ENCODE measurements around the gene KCNK6.
"Not testable (repeated sequence)": the region's sequence is repeated elsewhere in the genome, so short reads cannot be mapped to it uniquely, and the experiment has no call there.

Gene KCNK6

DNA sequence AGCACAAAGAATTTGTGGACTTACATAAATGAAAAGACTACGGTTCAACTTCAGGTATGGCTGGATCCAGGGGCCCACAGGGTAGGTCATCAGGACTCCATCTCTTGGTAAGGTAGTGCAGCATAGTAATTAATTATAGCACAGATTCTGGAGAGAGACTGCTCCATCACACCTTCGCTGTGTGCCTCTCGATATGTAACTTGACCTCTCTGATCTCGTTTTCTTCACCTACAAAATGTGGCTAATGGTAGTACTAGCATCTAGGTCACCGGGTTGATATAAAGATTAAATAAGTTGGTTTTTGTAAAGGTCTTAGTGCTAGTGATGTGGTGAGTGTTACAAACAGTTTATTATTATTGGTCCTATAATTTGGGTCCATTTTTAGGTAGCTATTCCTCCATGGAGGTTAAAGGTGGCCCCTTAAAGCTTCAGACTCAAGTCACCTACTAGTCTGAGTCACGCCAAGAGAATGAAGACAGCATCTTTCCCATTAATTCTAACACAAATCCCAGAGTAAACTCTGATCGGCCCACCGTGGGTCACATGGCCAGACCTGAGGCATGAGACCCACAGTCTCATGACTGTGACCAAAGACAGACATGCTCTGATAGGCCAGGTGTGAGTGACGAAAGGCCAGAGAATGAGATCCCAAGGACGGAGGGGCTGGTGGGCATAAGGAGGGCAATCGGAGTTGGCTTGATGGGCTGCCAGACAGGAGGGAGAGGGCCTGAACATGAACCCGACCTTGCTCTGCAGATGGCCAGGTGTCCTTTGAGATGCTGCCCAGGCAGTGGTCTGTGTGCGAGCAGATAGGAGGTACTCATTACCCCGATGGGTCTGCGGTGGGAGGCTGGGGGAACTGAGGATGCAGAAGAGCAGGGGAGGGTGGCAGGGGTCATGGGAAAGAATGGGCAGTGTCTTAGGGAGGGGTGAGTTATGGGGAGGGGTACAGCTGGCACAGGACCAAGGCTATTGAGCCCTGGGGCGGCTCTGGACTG is 36.4 kb downstream of the KCNK6 start:
- TF ChIP-seq ZNF274 (IDR thresholded peaks at IDR 0.05; ENCODE audit: low read depth, low read length): no peak
- H3K4me3 ChIP-seq (ENCODE audit: low read length): no peak overlapping the region

GRCh38 chr19:38358071-38358470 is 38.4 kb downstream of the KCNK6 start:
- TF ChIP-seq ZNF274 (IDR thresholded peaks at IDR 0.05; ENCODE audit: low read depth, low read length): no peak

GRCh38 chr19:38359242-38360021 is 39.8 kb downstream of the KCNK6 start:
- no peak for TF ChIP-seq ZNF274 (IDR thresholded peaks at IDR 0.05; ENCODE audit: low read depth, low read length)
- no peak overlapping the region for H3K4me3 ChIP-seq (ENCODE audit: low read length)

More at GRCh38 chr19:38358071-38358470, 38.4 kb downstream of the KCNK6 start:
- H3K4me3 ChIP-seq (ENCODE audit: low read length): no peak overlapping the region

GRCh38 chr19:38360351-38360750 is 40.7 kb downstream of the KCNK6 start:
- no peak for TF ChIP-seq ZNF274 (IDR thresholded peaks at IDR 0.05; ENCODE audit: low read depth, low read length)
- no peak overlapping the region for H3K4me3 ChIP-seq (ENCODE audit: low read length)

DNA sequence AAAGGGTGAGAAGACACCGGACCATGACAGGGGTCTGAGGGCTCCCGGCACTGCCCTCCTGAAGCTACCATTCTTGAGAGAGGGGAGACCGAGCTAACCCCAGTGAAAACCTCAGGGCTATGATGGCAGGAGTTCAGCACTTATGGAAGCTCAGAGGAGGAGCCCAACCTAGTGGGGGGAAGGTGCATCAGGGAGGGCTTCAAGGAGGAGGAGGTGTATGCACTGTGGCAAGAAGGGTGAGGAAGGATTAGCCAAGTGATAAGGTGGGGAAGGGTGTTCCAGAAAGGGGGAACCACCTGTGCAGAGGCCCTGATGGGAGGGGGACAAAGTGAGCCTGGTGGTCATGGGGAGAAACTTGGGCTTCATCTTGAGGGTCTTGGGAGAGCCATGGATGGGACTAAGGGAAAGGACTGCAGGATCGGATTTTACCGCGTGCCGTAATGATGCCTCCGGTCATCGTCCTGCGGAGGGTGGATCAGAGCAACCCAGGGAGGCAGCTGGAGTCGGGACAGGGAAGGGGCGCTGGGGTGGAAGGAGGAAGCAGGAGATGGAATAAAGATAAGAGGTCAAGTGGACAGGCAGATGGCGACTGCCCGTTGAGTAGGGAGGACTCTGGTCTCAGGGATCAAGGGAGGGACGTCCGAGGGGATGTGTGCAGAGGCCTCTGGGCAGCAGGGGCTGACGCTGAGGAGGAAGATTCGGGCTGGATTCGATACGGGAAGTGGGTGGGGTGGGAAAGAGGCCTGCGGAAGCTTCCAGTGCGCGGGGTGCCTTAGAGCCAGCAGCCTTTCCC is 41.4 kb downstream of the KCNK6 start:
- H3K4me3 ChIP-seq (ENCODE audit: low read length): peak overlapping the region; percentile 63; the same call in 1 of the 2 replicates
- no peak for TF ChIP-seq ZNF274 (IDR thresholded peaks at IDR 0.05; ENCODE audit: low read depth, low read length)

- H3K4me3 ChIP-seq (ENCODE audit: low read length): peak overlapping the region; percentile 63
- TF ChIP-seq ZNF274 (IDR thresholded peaks at IDR 0.05; ENCODE audit: low read depth, low read length): no peak
Measured at GRCh38 chr19:38361633-38362075, 42.0 kb downstream of the KCNK6 start.

DNA sequence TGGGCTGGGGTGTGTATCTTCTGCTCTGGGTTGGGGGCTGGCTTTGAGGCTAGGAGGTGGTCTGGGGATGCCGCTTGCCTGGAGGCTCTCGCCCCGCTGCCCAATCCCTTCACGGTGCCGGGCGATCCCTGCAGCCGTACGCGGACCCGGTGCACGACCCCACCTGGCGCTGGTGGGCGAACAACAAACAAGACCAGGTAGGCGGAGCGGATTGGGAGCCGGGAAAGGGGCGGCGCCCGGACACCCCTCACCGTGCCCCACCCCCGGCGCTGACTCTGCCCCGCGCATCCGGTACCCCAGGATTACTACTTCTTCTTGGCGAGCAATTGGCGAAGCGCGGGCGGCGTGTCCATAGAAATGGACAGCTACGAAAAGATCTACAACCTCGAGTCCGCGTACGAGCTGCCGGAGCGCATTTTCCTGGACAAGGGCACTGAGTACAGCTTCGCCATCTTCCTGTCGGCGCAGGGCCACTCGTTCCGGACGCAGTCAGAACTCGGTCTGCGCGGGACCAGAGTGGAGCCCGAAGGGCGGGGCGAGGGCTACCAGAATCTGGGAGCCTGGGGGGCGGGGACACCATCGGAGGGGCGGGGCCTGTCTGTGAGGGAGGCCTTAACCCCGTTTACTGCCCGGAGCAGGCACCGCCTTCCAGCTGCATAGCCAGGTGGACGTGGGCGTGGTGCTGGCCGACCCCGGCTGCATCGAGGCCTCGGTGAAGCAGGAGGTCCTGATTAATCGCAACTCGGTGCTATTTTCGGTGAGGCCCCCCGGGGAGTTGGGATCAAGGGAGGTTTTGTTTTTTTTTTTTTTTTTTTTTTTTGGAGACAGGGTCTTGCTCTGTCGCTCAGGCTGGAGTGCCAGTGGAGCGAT is 42.7 kb downstream of the KCNK6 start:
- peak overlapping the region; percentile 63 for H3K4me3 ChIP-seq (ENCODE audit: low read length)
- no peak for TF ChIP-seq ZNF274 (IDR thresholded peaks at IDR 0.05; ENCODE audit: low read depth, low read length)

DNA sequence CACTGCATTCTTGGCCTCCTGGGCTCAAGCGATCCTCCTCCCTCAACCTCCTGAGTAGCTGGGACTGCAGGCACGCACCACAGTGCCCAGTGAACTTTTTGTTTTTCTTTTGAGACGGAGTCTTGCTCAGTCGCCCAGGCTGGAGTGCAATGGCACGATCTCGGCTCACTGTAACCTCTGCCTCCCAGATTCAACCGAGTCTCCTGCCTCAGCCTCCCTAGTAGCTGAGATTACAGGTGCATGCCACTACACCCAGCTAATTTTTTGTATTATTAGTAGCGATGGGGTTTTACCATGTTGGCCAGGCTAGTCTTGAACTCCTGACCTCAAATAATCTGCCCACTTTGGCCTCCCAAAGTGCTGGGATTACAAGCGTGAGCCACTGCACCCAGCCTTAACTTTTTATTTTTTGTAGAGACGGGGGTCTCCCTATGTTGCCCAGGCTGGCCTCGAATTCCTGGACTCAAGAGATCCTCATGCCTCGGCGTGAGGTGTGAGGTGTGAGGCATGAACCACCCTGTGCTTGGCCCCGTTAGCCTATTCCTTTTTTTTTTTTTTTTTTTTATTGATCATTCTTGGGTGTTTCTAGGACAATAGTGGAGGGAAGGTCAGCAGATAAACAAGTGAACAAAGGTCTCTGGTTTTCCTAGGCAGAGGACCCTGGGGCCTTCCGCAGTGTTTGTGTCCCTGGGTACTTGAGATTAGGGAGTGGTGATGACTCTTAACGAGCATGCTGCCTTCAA is 43.5 kb downstream of the KCNK6 start:
- not testable (repeated sequence) for H3K4me3 ChIP-seq (ENCODE audit: low read length)

GRCh38 chr19:38367041-38367440 is 47.4 kb downstream of the KCNK6 start:
- no peak for TF ChIP-seq ZNF274 (IDR thresholded peaks at IDR 0.05; ENCODE audit: low read depth, low read length)

GRCh38 chr19:38369584-38369983 is 49.9 kb downstream of the KCNK6 start:
- no peak overlapping the region for H3K4me3 ChIP-seq (ENCODE audit: low read length)
- no peak for TF ChIP-seq ZNF274 (IDR thresholded peaks at IDR 0.05; ENCODE audit: low read depth, low read length)

More at GRCh38 chr19:38367041-38367440, 47.4 kb downstream of the KCNK6 start:
- H3K4me3 ChIP-seq (ENCODE audit: low read length): no peak overlapping the region

GRCh38 chr19:38370299-38370698 is 50.7 kb downstream of the KCNK6 start:
- H3K4me3 ChIP-seq (ENCODE audit: low read length): no peak overlapping the region
- TF ChIP-seq ZNF274 (IDR thresholded peaks at IDR 0.05; ENCODE audit: low read depth, low read length): no peak

- no peak for TF ChIP-seq ZNF274 (IDR thresholded peaks at IDR 0.05; ENCODE audit: low read depth, low read length)
- no peak overlapping the region for H3K4me3 ChIP-seq (ENCODE audit: low read length)
Measured at GRCh38 chr19:38371081-38371480, 51.4 kb downstream of the KCNK6 start.

Data from GM08714 (cell line).